ENCODE results near the gene KCNQ1. TPM values are rescaled to one million over a fixed set of nuclear protein-coding genes. Genes with fewer than 3 reads are reported as not detected.
"Not testable (repeated sequence)": the region's sequence is repeated elsewhere in the genome, so short reads cannot be mapped to it uniquely, and the experiment has no call there.

Gene KCNQ1
- total and polyA plus RNA-seq, 2 donors (not counting 1 experiment from before 2014, with no cell fraction given) = 21.5 to 28.8 TPM

- Histone ChIP-seq H3K36me3 (replicated peaks in 1 of 2; ENCODE audit: control extremely low read depth in 1 of 2, control insufficient read depth in 1 of 2, extremely low read depth in 1 of 2, insufficient read depth in 2 of 2, low read length in 1 of 2) (no peaks in the 10 kb centered on the region), H3K9ac (ENCODE audit: low read length) (no peak overlapping the region), H3K27ac (ENCODE audit: low read length in 2 of 2) (no peak overlapping the region), H3K4me1 (ENCODE audit: control insufficient read depth in 2 of 2, insufficient read depth in 2 of 2, low read length in 2 of 2) (no peaks in the 10 kb centered on the region), H4K20me1 (ENCODE audit: control insufficient read depth, insufficient read depth, low read length, poor library complexity, severe bottlenecking) (no peaks in the 10 kb centered on the region), H3K4me3 (ENCODE audit: control extremely low read depth in 1 of 5, extremely low read depth in 1 of 5, insufficient read depth in 1 of 5, low read depth in 2 of 5, low read length in 4 of 5) (no peak overlapping the region), H3K9me3 (ENCODE audit: control extremely low read depth in 1 of 3, control insufficient read depth in 2 of 3, insufficient read depth in 1 of 3, low read length in 2 of 3) (peaks cover 8 to 29% (median 10%) of the 10 kb centered on the region in 3 donors), H3K27me3 (replicated peaks in 1 of 4; ENCODE audit: control extremely low read depth in 1 of 4, control insufficient read depth in 3 of 4, insufficient read depth in 4 of 4, low read length in 3 of 4) (no peaks in the 10 kb centered on the region), H2AFZ (ENCODE audit: insufficient read depth, low read depth, low read length, poor library complexity, severe bottlenecking) (no peak overlapping the region), H3K4me2 (replicated peaks; ENCODE audit: low read depth, low read length, poor library complexity, severe bottlenecking) (no peak overlapping the region), H3K79me2 (ENCODE audit: control insufficient read depth, insufficient read depth, low read length) (no peaks in the 10 kb centered on the region)
- ATAC-seq (ENCODE audit: low read depth) (no peak), DNase-seq (no peak)
- TF ChIP-seq EZH2 (IDR thresholded peaks at IDR 0.05; ENCODE audit: borderline replicate concordance, insufficient read depth, low read depth, low read length, poor library complexity, severe bottlenecking) = no peak
- TF ChIP-seq CTCF (IDR thresholded peaks at IDR 0.05) = no peak
- intact Hi-C loops (cut with micrococcal nuclease) = no loop called here
- WGBS (ENCODE audit: insufficient coverage) = no CpG with 5 or more reads among the region's 1 CpG
- Mint-ChIP-seq H3K27me3 (no peaks in the 10 kb centered on the region), H3K4me3 (no peak overlapping the region), H3K9me3 (ENCODE audit: insufficient read depth) (peaks cover 20% of the 10 kb centered on the region), H3K27ac (no peak overlapping the region), H3K4me1 (no peaks in the 10 kb centered on the region)
- POLR2A ChIA-PET = no interaction called here
- CTCF ChIA-PET = no interaction called here
Measured at GRCh38 chr11:2631161-2631560, 186.4 kb downstream of the KCNQ1 start.

DNA sequence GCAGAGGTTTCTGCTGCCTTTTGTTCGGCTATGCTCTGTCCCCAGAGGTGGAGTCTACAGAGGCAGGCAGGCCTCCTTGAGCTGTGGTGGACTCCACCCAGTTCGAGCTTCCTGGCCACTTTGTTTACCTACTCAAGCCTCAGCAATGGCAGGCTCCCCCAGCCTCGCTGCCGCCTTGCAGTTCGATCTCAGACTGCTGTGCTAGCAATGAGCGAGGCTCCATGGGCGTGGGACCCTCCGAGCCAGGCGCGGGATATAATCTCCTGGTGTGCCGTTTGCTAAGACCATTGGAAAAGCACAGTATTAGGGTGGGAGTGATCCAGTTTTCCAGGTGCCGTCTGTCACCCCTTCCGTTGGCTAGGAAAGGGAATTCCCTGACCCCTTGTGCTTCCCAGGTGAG is 195.0 kb downstream of the KCNQ1 start:
- H3K27me3 ChIP-seq (replicated peaks in 1 of 4; ENCODE audit: control extremely low read depth in 1 of 4, control insufficient read depth in 3 of 4, insufficient read depth in 4 of 4, low read length in 3 of 4); POLR2A ChIA-PET; H3K36me3 ChIP-seq (replicated peaks in 1 of 2; ENCODE audit: control extremely low read depth in 1 of 2, control insufficient read depth in 1 of 2, extremely low read depth in 1 of 2, insufficient read depth in 2 of 2, low read length in 1 of 2); H3K4me3 Mint-ChIP-seq; H3K27ac ChIP-seq (ENCODE audit: low read length in 2 of 2); ATAC-seq (ENCODE audit: low read depth); H3K4me3 ChIP-seq (ENCODE audit: control extremely low read depth in 1 of 5, extremely low read depth in 1 of 5, insufficient read depth in 1 of 5, low read depth in 2 of 5, low read length in 4 of 5); intact Hi-C loops (cut with micrococcal nuclease); H3K4me1 Mint-ChIP-seq; H3K4me1 ChIP-seq (ENCODE audit: control insufficient read depth in 2 of 2, insufficient read depth in 2 of 2, low read length in 2 of 2); H3K9ac ChIP-seq (ENCODE audit: low read length); H3K27ac Mint-ChIP-seq; H4K20me1 ChIP-seq (ENCODE audit: control insufficient read depth, insufficient read depth, low read length, poor library complexity, severe bottlenecking); DNase-seq; H2AFZ ChIP-seq (ENCODE audit: insufficient read depth, low read depth, low read length, poor library complexity, severe bottlenecking); H3K4me2 ChIP-seq (replicated peaks; ENCODE audit: low read depth, low read length, poor library complexity, severe bottlenecking); H3K27me3 Mint-ChIP-seq; H3K79me2 ChIP-seq (ENCODE audit: control insufficient read depth, insufficient read depth, low read length): not testable (repeated sequence)
- peaks cover 19 to 40% (median 21%) of the 10 kb centered on the region in 3 donors for H3K9me3 ChIP-seq (ENCODE audit: control extremely low read depth in 1 of 3, control insufficient read depth in 2 of 3, insufficient read depth in 1 of 3, low read length in 2 of 3)
- H3K9me3 Mint-ChIP-seq (ENCODE audit: insufficient read depth) = peaks cover 23% of the 10 kb centered on the region
- CTCF ChIA-PET = interaction anchor here (0.8 kb wide), 1 partner anchor 14 kb away, joined by 3 read pairs; no protein-coding TSS in a partner anchor
- WGBS (ENCODE audit: insufficient coverage) = 100% methylated on average over 7 of the region's 13 CpGs

Data from B cell (primary cell).